Calu3 (cell line): Measurements from ENCODE around the gene GUK1. TPM values are rescaled to one million over a fixed set of nuclear protein-coding genes. Genes with fewer than 3 reads are reported as not detected.

ENCODE experiments used
- BruUV-seq: library from RNA; stranded (reverse); fragments of 400-500 nt; replicated peaks from 2 replicates; lab custom pipeline; 2021; lab: Mats Ljungman, UMichigan
- CTCF ChIA-PET: fragments of 300-600 bp; sonication (Branson Sonifier 250); formaldehyde crosslinking; loops from one replicate; lab custom pipeline; 2022; ENCODE audit warnings: antibody characterized with exemption; lab: Charles Lee
- DNase-seq: peaks from one replicate; pipeline ENCODE4 v3.0.0; 2022
- H3K27ac Mint-ChIP-seq: one replicate; pipeline ENCODE4 v1.8.0; 2022; ENCODE audit warnings: mixed read lengths; ENCODE audit not compliant: unreplicated experiment
- H3K27me3 Mint-ChIP-seq: one replicate; pipeline ENCODE4 v1.8.0; 2022; ENCODE audit warnings: mixed read lengths; ENCODE audit not compliant: unreplicated experiment
- H3K36me3 Mint-ChIP-seq: one replicate; pipeline ENCODE4 v1.8.0; 2022; ENCODE audit warnings: mild to moderate bottlenecking, moderate library complexity, mixed read lengths; ENCODE audit not compliant: insufficient read depth, unreplicated experiment
- H3K4me1 Mint-ChIP-seq: one replicate; pipeline ENCODE4 v1.8.0; 2022; ENCODE audit warnings: mild to moderate bottlenecking, low read depth, mixed read lengths; ENCODE audit not compliant: unreplicated experiment
- H3K4me3 Mint-ChIP-seq: one replicate; pipeline ENCODE4 v1.8.0; 2022; ENCODE audit warnings: mild to moderate bottlenecking, low read depth, moderate library complexity, mixed read lengths; ENCODE audit not compliant: unreplicated experiment
- H3K9me3 Mint-ChIP-seq: one replicate; pipeline ENCODE4 v1.8.0; 2022; ENCODE audit warnings: low read depth, mixed read lengths; ENCODE audit not compliant: unreplicated experiment
- CTCF ChIP-seq: fragments of 200-600 bp; IDR thresholded peaks from one replicate; pipeline ENCODE4 v1.8.0; 2022; ENCODE audit warnings: antibody characterized with exemption; ENCODE audit not compliant: unreplicated experiment
- intact Hi-C: fragments of 100-400 bp; cut with micrococcal nuclease; formaldehyde crosslinking; loops from one replicate; pipeline ENCODE4 v1.10.0; 2022; ENCODE audit not compliant: unreplicated experiment
- total RNA-seq: library from RNA; stranded (reverse); gene quantifications from 2 replicates; pipeline ENCODE4 v1.2.3, GENCODE V29; 2022

Gene GUK1
- total RNA-seq, 1 experiment from 2014 or later: 238 TPM

GRCh38 chr1:228156515-228156881 is 16.4 kb downstream of the GUK1 start:
- peaks cover 10% of the 10 kb centered on the region for H3K36me3 Mint-ChIP-seq
- TF ChIP-seq CTCF: no peak
- H3K9me3 Mint-ChIP-seq: no peaks in the 10 kb centered on the region
- CTCF ChIA-PET: no interaction called here
- peaks cover 6% of the 10 kb centered on the region for H3K4me1 Mint-ChIP-seq
- no peak overlapping the region for H3K27ac Mint-ChIP-seq
- intact Hi-C loops: no loop called here
- no peak overlapping the region for H3K4me3 Mint-ChIP-seq
- DNase-seq: no peak
- no TSS peak for BruUV-seq
- no peaks in the 10 kb centered on the region for H3K27me3 Mint-ChIP-seq

GRCh38 chr1:228156941-228157728 is 17.1 kb downstream of the GUK1 start:
- CTCF ChIA-PET: interaction anchor here (0.6 kb wide), 1 partner anchor 808 kb away, joined by 3 read pairs; no protein-coding TSS in a partner anchor
- no TSS peak for BruUV-seq
- intact Hi-C loops: no loop called here
- no peaks in the 10 kb centered on the region for H3K9me3 Mint-ChIP-seq
- no peak overlapping the region for H3K27ac Mint-ChIP-seq
- no peak for DNase-seq
- peaks cover 6% of the 10 kb centered on the region for H3K4me1 Mint-ChIP-seq
- no peaks in the 10 kb centered on the region for H3K27me3 Mint-ChIP-seq
- TF ChIP-seq CTCF: no peak
- H3K36me3 Mint-ChIP-seq: peaks cover 14% of the 10 kb centered on the region
- no peak overlapping the region for H3K4me3 Mint-ChIP-seq

- DNase-seq: no peak
- Mint-ChIP-seq H3K27ac (no peak overlapping the region), H3K9me3 (no peaks in the 10 kb centered on the region), H3K4me1 (peaks cover 6% of the 10 kb centered on the region), H3K27me3 (no peaks in the 10 kb centered on the region), H3K4me3 (no peak overlapping the region), H3K36me3 (peaks cover 12% of the 10 kb centered on the region)
- CTCF ChIA-PET: no interaction called here
- intact Hi-C loops: no loop called here
- TF ChIP-seq CTCF: no peak
- BruUV-seq: no TSS peak
Observed at GRCh38 chr1:228157729-228158126, 17.6 kb downstream of the GUK1 start.

- Mint-ChIP-seq H3K4me3 (no peak overlapping the region), H3K36me3 (peaks cover 14% of the 10 kb centered on the region), H3K27me3 (no peaks in the 10 kb centered on the region), H3K9me3 (no peaks in the 10 kb centered on the region), H3K4me1 (peaks cover 6% of the 10 kb centered on the region), H3K27ac (no peak overlapping the region)
- BruUV-seq: no TSS peak
- intact Hi-C loops: no loop called here
- no peak for DNase-seq
- no peak for TF ChIP-seq CTCF
- CTCF ChIA-PET: no interaction called here
Observed at GRCh38 chr1:228158151-228159007, 18.3 kb downstream of the GUK1 start.
